ENCODE data around the gene SOST.

The SOST gene

DNA sequence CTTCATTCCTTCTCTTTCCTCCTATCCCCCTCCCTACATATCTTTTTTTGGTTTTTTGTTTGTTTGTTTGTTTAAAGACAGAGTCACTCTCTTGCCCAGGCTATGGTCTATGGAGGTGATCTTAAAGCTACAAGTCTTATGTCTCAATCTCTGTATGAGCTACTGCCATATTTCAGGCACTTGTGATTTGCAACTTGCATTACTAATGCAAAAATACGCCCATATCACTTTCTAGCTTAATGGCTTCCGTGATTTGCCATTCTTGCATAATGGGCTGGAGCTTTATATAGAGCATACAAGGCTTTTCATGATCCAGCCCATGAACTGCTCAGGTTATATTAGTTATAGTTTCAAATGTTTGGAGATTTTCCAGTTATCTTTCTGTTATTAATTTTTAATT, 29.1 kb upstream of the SOST start:
- no peak for TF ChIP-seq POLR2A (IDR thresholded peaks at IDR 0.05; ENCODE audit: extremely low read depth, insufficient read length)
- TF ChIP-seq, protein P1, sequence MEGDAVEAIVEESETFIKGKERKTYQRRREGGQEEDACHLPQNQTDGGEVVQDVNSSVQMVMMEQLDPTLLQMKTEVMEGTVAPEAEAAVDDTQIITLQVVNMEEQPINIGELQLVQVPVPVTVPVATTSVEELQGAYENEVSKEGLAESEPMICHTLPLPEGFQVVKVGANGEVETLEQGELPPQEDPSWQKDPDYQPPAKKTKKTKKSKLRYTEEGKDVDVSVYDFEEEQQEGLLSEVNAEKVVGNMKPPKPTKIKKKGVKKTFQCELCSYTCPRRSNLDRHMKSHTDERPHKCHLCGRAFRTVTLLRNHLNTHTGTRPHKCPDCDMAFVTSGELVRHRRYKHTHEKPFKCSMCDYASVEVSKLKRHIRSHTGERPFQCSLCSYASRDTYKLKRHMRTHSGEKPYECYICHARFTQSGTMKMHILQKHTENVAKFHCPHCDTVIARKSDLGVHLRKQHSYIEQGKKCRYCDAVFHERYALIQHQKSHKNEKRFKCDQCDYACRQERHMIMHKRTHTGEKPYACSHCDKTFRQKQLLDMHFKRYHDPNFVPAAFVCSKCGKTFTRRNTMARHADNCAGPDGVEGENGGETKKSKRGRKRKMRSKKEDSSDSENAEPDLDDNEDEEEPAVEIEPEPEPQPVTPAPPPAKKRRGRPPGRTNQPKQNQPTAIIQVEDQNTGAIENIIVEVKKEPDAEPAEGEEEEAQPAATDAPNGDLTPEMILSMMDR (IDR thresholded peaks at IDR 0.05; ENCODE audit: low read depth, low read length) = no peak
- TF ChIP-seq MYC (IDR thresholded peaks at IDR 0.05; ENCODE audit: low read depth, low read length) = no peak
- TF ChIP-seq, protein P2, sequence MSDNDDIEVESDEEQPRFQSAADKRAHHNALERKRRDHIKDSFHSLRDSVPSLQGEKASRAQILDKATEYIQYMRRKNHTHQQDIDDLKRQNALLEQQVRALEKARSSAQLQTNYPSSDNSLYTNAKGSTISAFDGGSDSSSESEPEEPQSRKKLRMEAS (IDR thresholded peaks at IDR 0.05; ENCODE audit: low read depth, low read length) = no peak
- DNase-seq (ENCODE audit: low read depth) = no peak
- no peak overlapping the region for H3K4me3 ChIP-seq (ENCODE audit: low read depth, low read length)

DNA sequence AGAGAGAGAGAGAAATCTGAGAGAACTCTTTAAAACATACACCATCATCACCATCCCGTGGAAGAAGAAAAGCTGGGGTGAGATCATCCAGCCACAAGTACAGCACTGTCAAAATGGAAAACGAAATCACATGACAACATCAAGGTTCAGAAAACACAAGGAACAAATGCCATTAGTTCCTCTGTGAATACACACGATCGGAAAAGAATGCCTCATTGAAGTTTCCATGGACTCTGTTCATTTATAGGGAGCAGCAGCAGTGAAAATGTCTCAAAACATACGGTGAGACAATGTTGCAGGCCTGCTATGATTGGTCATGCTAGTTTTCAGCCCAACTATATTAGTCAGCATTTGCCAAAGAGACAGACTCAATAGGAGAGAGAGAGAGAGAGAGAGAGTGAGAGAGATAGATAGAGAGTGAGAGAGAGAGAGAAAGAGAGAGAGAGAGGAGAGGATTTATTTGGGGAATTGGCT, 26.1 kb upstream of the SOST start:
- no peak overlapping the region for H3K4me3 ChIP-seq (ENCODE audit: low read depth, low read length)
- TF ChIP-seq, protein P2 (IDR thresholded peaks at IDR 0.05; ENCODE audit: low read depth, low read length) = no peak
- TF ChIP-seq, protein P1 (IDR thresholded peaks at IDR 0.05; ENCODE audit: low read depth, low read length) = no peak
- TF ChIP-seq POLR2A (IDR thresholded peaks at IDR 0.05; ENCODE audit: extremely low read depth, insufficient read length) (no peak), MYC (IDR thresholded peaks at IDR 0.05; ENCODE audit: low read depth, low read length) (no peak)
- no peak for DNase-seq (ENCODE audit: low read depth)

DNA sequence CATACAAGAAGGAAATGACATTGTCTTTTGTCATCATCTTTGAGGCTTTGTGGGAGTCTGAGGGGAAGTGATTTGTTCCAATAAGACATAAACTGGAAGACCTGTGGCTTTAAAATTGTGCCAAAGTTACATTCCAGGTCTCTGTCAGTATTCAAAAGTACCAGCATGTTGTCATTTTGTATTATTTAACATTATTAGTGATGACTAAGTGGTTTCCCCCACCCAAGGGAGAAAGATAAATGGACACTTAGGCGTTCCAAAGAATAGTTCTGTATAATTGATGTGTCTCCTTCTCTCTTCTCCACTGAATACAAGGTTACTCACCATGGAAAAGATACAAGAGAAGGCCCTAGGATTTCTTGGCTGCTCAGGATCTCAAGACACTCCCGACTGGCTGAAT, 25.5 kb upstream of the SOST start:
- no peak overlapping the region for H3K4me3 ChIP-seq (ENCODE audit: low read depth, low read length)
- TF ChIP-seq MYC (IDR thresholded peaks at IDR 0.05; ENCODE audit: low read depth, low read length) = no peak
- TF ChIP-seq, protein P1 (IDR thresholded peaks at IDR 0.05; ENCODE audit: low read depth, low read length) = no peak
- TF ChIP-seq, protein P2 (IDR thresholded peaks at IDR 0.05; ENCODE audit: low read depth, low read length) = no peak
- no peak for TF ChIP-seq POLR2A (IDR thresholded peaks at IDR 0.05; ENCODE audit: extremely low read depth, insufficient read length)
- no peak for DNase-seq (ENCODE audit: low read depth)

DNA sequence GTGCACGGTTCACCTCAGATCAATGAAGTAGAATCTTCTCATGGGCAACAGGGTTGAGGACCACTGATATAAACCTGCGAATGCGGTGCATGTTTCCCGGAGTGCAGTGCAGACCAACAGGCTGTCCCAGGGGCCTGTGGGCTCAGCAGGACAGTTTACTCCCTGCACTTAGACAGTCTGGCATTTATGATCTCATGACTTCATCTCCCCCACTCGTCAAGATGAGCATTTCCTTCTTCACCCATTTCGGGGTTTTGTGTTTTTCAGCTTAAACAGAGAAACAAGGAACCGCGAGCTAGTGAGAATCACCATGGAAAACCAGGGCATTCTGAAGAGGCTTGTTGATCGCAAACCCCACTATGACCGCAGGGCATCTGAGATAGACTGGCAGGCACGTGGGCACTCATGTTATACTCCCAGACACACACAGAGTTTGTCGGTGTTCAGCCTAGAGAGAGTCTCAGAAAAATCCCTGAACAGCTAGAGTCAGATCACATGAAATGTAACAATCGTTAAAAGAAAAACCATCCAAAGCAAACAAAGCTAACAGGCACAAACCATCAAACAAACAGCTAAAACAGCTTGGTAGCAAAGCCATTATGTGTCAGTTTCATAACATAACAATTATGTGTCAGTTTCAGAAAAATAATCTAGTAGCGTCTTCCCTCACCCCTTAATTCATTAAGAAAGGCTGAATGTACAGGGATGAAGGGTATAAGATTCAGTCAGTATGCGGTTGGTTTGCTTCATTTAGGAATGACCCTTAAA, 24.5 kb upstream of the SOST start:
- no peak overlapping the region for H3K4me3 ChIP-seq (ENCODE audit: low read depth, low read length)
- no peak for TF ChIP-seq MYC (IDR thresholded peaks at IDR 0.05; ENCODE audit: low read depth, low read length)
- TF ChIP-seq, protein P2 (IDR thresholded peaks at IDR 0.05; ENCODE audit: low read depth, low read length) = no peak
- TF ChIP-seq, protein P1 (IDR thresholded peaks at IDR 0.05; ENCODE audit: low read depth, low read length) = no peak
- no peak for TF ChIP-seq POLR2A (IDR thresholded peaks at IDR 0.05; ENCODE audit: extremely low read depth, insufficient read length)
- DNase-seq (ENCODE audit: low read depth) = peak; percentile 39

DNA sequence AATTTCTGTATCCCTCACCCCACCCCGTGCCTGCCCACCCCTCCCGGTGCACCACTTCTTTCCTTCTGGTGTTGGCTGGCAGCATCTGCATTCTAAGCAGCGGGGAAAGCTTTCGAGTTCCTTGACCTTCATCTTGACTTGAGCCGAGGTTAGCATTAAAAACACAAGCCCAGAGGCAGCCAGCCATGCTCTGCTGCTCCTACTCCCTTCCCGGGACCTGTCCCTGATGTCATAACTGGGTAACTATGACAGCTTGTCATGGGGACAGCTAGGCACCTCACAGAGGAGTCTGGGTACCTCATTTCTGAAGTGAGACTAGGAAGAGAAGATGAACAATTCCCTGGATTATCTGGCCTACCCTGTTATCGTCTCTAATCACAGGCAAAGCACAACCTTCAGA, 21.5 kb upstream of the SOST start, which contains the start of gene CFAP97D1:
TSS of gene CFAP97D1 (plus strand) at position 301 of the 400 bp plus-strand sequence. CDS start at position 329, 28 bp downstream.
- no peak for TF ChIP-seq POLR2A (IDR thresholded peaks at IDR 0.05; ENCODE audit: extremely low read depth, insufficient read length)
- TF ChIP-seq, protein P2 (IDR thresholded peaks at IDR 0.05; ENCODE audit: low read depth, low read length) = no peak
- TF ChIP-seq MYC (IDR thresholded peaks at IDR 0.05; ENCODE audit: low read depth, low read length) = no peak
- TF ChIP-seq, protein P1 (IDR thresholded peaks at IDR 0.05; ENCODE audit: low read depth, low read length) = no peak
- DNase-seq (ENCODE audit: low read depth) = no peak
- peak within 1 kb of the TSS; percentile 58 for H3K4me3 ChIP-seq (ENCODE audit: low read depth, low read length)

All from NB4 (cell line).